Heart left ventricle (tissue), 13 donors: ENCODE data around the gene SPEF2.

ENCODE experiments used
- CTCF ChIP-seq, 12 donors: fragments of 200-600 bp; sonication (generic) in 4 of 12; IDR thresholded peaks; one replicate each; pipeline versions ENCODE4 v1.5.0 to v1.8.0; 2018 to 2022; ENCODE audit warnings: antibody characterized with exemption in 12 of 12, mild to moderate bottlenecking in 5 of 12
- POLR2A ChIP-seq, 2 donors: fragments of 450-650 bp; IDR thresholded peaks; one replicate each; pipeline ENCODE4 v1.6.1; 2017; ENCODE audit warnings: antibody characterized with exemption in 2 of 2, mild to moderate bottlenecking in 2 of 2, moderate library complexity in 2 of 2
- donor health status: ischemic (EF 13 %, LVEDD 7.1; RV severe dilation, severe dysfunction).
- donor health status: DM: no; HTN: yes; CAD: no.
- donor health status: DM: no; HTN: no; CAD: no.
- donor health status: ischemic (EF 25% LVEDD 6.9; RV normal size, moderate dysfunction).
- donor health status: ischemic (EF 25% LVEDD 5.7; RV mildly dilated, moderate dysfunction).
- donor health status: ischemic (EF 35%, LVEDD 5.7; RV mildly dilated, moderate dysfunction).
- donor health status: nonischemic (EF 11% LVEDD 7.7; RV severe dilation, severe dysfunction).
- donor health status: DM: yes; HTN: yes; CAD: no.
- donor health status: PGD.
- donor health status: ischemic (EF 29% LVEDD 5.4; RV normal size, mild dysfunction).
- donor health status: nonischemic (EF 23%, LVEDD 6.1; RV moderate dilation, normal function).

GRCh38 chr5:35830587-35830986 lies 212.9 kb downstream of the SPEF2 start:
- TF ChIP-seq CTCF (IDR thresholded peaks at IDR 0.05) (no peak), POLR2A (IDR thresholded peaks at IDR 0.05) (no peak)
